Measurements from ENCODE around the gene ABHD2. TPM values are rescaled to one million over a fixed set of nuclear protein-coding genes. Genes with fewer than 3 reads are reported as not detected.

ABHD2 gene
- total and polyA plus RNA-seq, 9 of the 15 experiments (the other 6 are each of a cell fraction or from before 2014, with no cell fraction given): 16.9 to 99.8 (median 47.5) TPM

- TF ChIP-seq CGGBP1 (CRISPR knock-in tag; IDR thresholded peaks at IDR 0.05): no peak
- TF ChIP-seq SMARCA4 (IDR thresholded peaks at IDR 0.05): peak; percentile 73
- TF ChIP-seq MBD1 (CRISPR knock-in tag; IDR thresholded peaks at IDR 0.05): no peak
- peak; percentile 59; the same call in 1 of the 2 replicates for TF ChIP-seq TEAD4 (IDR thresholded peaks at IDR 0.05; ENCODE audit: low read length)
- no peak for TF ChIP-seq TEAD4 (CRISPR knock-in tag; IDR thresholded peaks at IDR 0.05; ENCODE audit: borderline replicate concordance)
- TF ChIP-seq PCBP1 (IDR thresholded peaks at IDR 0.05; ENCODE audit: low read depth, low read length, poor library complexity, severe bottlenecking): no peak
- 0 out of 2 replicates have a peak, but pooled peaks have one; percentile 17 for TF ChIP-seq MTA2 (IDR thresholded peaks at IDR 0.05; ENCODE audit: low read depth)
- no peak for TF ChIP-seq EWSR1 (IDR thresholded peaks at IDR 0.05; ENCODE audit: borderline replicate concordance, low read depth, partially characterized antibody)
- TF ChIP-seq CREBBP (IDR thresholded peaks at IDR 0.05; ENCODE audit: low read depth, low read length): no peak
- peak; percentile 98 to 99 for TF ChIP-seq MLLT1 (IDR thresholded peaks at IDR 0.05)
- TF ChIP-seq ESRRB (CRISPR knock-in tag; IDR thresholded peaks at IDR 0.05; ENCODE audit: borderline replicate concordance): no peak
- TF ChIP-seq ZFP1 (CRISPR knock-in tag; IDR thresholded peaks at IDR 0.05): no peak
- 0 out of 2 replicates have a peak, but pooled peaks have one; percentile 32 for TF ChIP-seq ZNF263 (CRISPR knock-in tag; IDR thresholded peaks at IDR 0.05; ENCODE audit: borderline replicate concordance)
- TF ChIP-seq CHD1 (IDR thresholded peaks at IDR 0.05; ENCODE audit: low read length): no peak
- TF ChIP-seq SLC30A9 (CRISPR knock-in tag; IDR thresholded peaks at IDR 0.05): no peak
- TF ChIP-seq PHB2 (IDR thresholded peaks at IDR 0.05; ENCODE audit: low read depth): no peak
- 0 out of 2 replicates have a peak, but pooled peaks have one; percentile 23 for TF ChIP-seq ATF4 (CRISPR knock-in tag; IDR thresholded peaks at IDR 0.05)
- no peak for TF ChIP-seq E2F5 (CRISPR knock-in tag; IDR thresholded peaks at IDR 0.05)
- peak; percentile 47; the same call in 1 of the 2 replicates for TF ChIP-seq MITF (IDR thresholded peaks at IDR 0.05)
- TF ChIP-seq MTF1 (CRISPR knock-in tag; IDR thresholded peaks at IDR 0.05; ENCODE audit: borderline replicate concordance): no peak
- TF ChIP-seq GABPA (tag; conservative IDR thresholded peaks at IDR 0.05; ENCODE audit: low read depth): peak; percentile 58
- TF ChIP-seq SMARCE1 (IDR thresholded peaks at IDR 0.05): peak; percentile 82
Observed at GRCh38 chr15:89087830-89088604, at the start of gene ABHD2 (continued).
